Panc1 (cell line): ENCODE measurements around the gene KLRF2. TPM values are rescaled to one million over a fixed set of nuclear protein-coding genes. Genes with fewer than 3 reads are reported as not detected.

Source experiments
- ATAC-seq: fragments of 200-7000 bp; cut with Tn5 transposase; 2 replicates; pipeline ENCODE4 v1.9.1; 2020; ENCODE audit warnings: mild to moderate bottlenecking, moderate library complexity
- BruUV-seq: library from RNA; stranded (reverse); fragments of 400-500 nt; replicated peaks from 2 replicates; lab custom pipeline; 2021; lab: Mats Ljungman, UMichigan
- CTCF ChIA-PET: fragments of 300-600 bp; sonication (Branson Sonifier 250); formaldehyde crosslinking; loops from one replicate; lab custom pipeline; 2022; ENCODE audit warnings: antibody characterized with exemption; lab: Charles Lee
- POLR2A ChIA-PET: fragments of 300-600 bp; sonication (Branson Sonifier 250); formaldehyde crosslinking; loops from one replicate; lab custom pipeline; 2022; ENCODE audit warnings: antibody characterized with exemption; lab: Charles Lee
- DNase-seq: peaks from one replicate; pipeline ENCODE4 v3.0.0-alpha.2; 2010; ENCODE audit warnings: low read depth, low spot score
- H3K27ac ChIP-seq: 2 replicates; pipeline ENCODE4 v1.5.1; 2011; ENCODE audit warnings: mild to moderate bottlenecking, low read length, inconsistent platforms
- H3K27me3 ChIP-seq: fragments of 200-500 bp; sonication (Bioruptor generic); 2 replicates; pipeline ENCODE4 v1.6.0; 2014; ENCODE audit warnings: low read length, inconsistent platforms; ENCODE audit not compliant: control insufficient read depth, insufficient read depth
- H3K36me3 ChIP-seq: fragments of 200-500 bp; sonication (Bioruptor generic); 2 replicates; pipeline ENCODE4 v1.5.1; 2014; ENCODE audit warnings: inconsistent platforms, mild to moderate bottlenecking, low read length, moderate library complexity; ENCODE audit not compliant: control insufficient read depth, insufficient read depth
- H3K4me1 ChIP-seq: 2 replicates; pipeline ENCODE4 v1.5.1; 2011; ENCODE audit warnings: inconsistent platforms, mild to moderate bottlenecking, low read length, moderate library complexity; ENCODE audit not compliant: control insufficient read depth, insufficient read depth
- H3K4me3 ChIP-seq, 2 experiments: 2 replicates each; pipeline ENCODE4 v1.5.1; 2011 to 2012; ENCODE audit warnings: low read depth in 2 of 2, low read length in 2 of 2, mild to moderate bottlenecking in 2 of 2, inconsistent platforms in 1 of 2, moderate library complexity in 1 of 2
- H3K9me3 ChIP-seq: fragments of 200-500 bp; sonication (Bioruptor generic); 2 replicates; pipeline ENCODE4 v1.5.1; 2014; ENCODE audit warnings: low read depth, mild to moderate bottlenecking, inconsistent platforms, low read length, moderate library complexity; ENCODE audit not compliant: control insufficient read depth, insufficient read depth
- POLR2AphosphoS5 ChIP-seq: IDR thresholded peaks from 2 replicates; pipeline ENCODE4 v1.6.1; 2012; ENCODE audit warnings: mild to moderate bottlenecking, low read depth, low read length, moderate library complexity
- REST ChIP-seq, 2 experiments: IDR thresholded peaks; 2 replicates each; pipeline ENCODE4 v1.6.1; 2011 to 2012; ENCODE audit warnings: low read depth in 2 of 2, control low read depth in 1 of 2, low read length in 1 of 2, mild to moderate bottlenecking in 1 of 2, moderate library complexity in 1 of 2; ENCODE audit not compliant: insufficient read depth in 1 of 2
- SIN3A ChIP-seq: IDR thresholded peaks from 2 replicates; pipeline ENCODE4 v1.6.1; 2012; ENCODE audit warnings: low read depth, mild to moderate bottlenecking, low read length, moderate library complexity, borderline replicate concordance; ENCODE audit not compliant: insufficient read depth
- TCF7L2 ChIP-seq: IDR thresholded peaks from 2 replicates; pipeline ENCODE4 v1.6.1; 2011; ENCODE audit warnings: mild to moderate bottlenecking, low read depth, low read length, inconsistent platforms
- in situ Hi-C: cut with HindIII; loops from 2 replicates; pipeline ENCODE4 v1.10.0; 2016; ENCODE audit warnings: low sequenced_read_pairs, low pct_unique_long_range_greater_than_20kb
- intact Hi-C: fragments of 100-400 bp; cut with micrococcal nuclease; formaldehyde crosslinking; loops from one replicate; pipeline ENCODE4 v1.10.0; 2022; ENCODE audit not compliant: unreplicated experiment
- total RNA-seq: library from RNA; stranded (reverse); gene quantifications from one replicate; pipeline ENCODE4 v1.2.1, GENCODE V29; 2021; ENCODE audit not compliant: unreplicated experiment
- TF ChIP-seq, protein P1 (sequence below): fragments of 450-650 bp; IDR thresholded peaks from 2 replicates; pipeline ENCODE4 v1.5.1; 2017; ENCODE audit warnings: mild to moderate bottlenecking

Gene KLRF2
- total RNA-seq, 1 experiment from 2014 or later = not detected

DNA sequence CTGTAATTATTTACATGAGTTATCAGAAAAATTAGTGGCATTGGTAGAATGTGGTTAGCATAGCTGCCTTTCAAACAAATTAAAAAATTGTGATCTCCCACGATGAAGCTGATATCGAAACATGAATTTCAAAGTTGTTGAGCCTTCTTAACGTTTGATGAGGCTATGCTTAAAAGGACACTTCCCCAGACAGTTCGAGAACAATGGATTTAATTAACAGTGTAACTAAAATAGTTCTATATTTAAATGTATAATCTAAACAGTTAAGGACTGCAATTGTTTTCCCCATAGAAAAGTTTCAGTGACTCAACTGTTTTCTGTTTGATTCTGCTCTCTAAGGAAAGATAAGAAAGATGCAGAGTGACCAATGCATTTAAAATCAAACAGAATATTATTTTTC lies 13.8 kb upstream of the KLRF2 start:
- peak overlapping the region; percentile 59 for H3K27ac ChIP-seq
- ATAC-seq (no peak), DNase-seq (no peak)
- ChIA-PET CTCF (no interaction called here), POLR2A (no interaction called here)
- H3K9me3 ChIP-seq = no peaks in the 10 kb centered on the region
- in situ Hi-C loops = no loop called here
- H3K27me3 ChIP-seq = no peaks in the 10 kb centered on the region
- TF ChIP-seq, protein P1, sequence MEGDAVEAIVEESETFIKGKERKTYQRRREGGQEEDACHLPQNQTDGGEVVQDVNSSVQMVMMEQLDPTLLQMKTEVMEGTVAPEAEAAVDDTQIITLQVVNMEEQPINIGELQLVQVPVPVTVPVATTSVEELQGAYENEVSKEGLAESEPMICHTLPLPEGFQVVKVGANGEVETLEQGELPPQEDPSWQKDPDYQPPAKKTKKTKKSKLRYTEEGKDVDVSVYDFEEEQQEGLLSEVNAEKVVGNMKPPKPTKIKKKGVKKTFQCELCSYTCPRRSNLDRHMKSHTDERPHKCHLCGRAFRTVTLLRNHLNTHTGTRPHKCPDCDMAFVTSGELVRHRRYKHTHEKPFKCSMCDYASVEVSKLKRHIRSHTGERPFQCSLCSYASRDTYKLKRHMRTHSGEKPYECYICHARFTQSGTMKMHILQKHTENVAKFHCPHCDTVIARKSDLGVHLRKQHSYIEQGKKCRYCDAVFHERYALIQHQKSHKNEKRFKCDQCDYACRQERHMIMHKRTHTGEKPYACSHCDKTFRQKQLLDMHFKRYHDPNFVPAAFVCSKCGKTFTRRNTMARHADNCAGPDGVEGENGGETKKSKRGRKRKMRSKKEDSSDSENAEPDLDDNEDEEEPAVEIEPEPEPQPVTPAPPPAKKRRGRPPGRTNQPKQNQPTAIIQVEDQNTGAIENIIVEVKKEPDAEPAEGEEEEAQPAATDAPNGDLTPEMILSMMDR = no peak
- no peak for TF ChIP-seq POLR2AphosphoS5
- no peak for TF ChIP-seq SIN3A
- no peak for TF ChIP-seq REST (IDR thresholded peaks at IDR 0.05; ENCODE audit: insufficient read depth in 1 of 2, low read depth in 2 of 2, low read length in 1 of 2)
- TF ChIP-seq TCF7L2 = no peak
- intact Hi-C loops = no loop called here
- BruUV-seq = no TSS peak
- peak overlapping the region; percentile 20 to 50 for H3K4me3 ChIP-seq
- H3K36me3 ChIP-seq = no peaks in the 10 kb centered on the region
- H3K4me1 ChIP-seq = no peaks in the 10 kb centered on the region; the same call in 1 of the 2 replicates

DNA sequence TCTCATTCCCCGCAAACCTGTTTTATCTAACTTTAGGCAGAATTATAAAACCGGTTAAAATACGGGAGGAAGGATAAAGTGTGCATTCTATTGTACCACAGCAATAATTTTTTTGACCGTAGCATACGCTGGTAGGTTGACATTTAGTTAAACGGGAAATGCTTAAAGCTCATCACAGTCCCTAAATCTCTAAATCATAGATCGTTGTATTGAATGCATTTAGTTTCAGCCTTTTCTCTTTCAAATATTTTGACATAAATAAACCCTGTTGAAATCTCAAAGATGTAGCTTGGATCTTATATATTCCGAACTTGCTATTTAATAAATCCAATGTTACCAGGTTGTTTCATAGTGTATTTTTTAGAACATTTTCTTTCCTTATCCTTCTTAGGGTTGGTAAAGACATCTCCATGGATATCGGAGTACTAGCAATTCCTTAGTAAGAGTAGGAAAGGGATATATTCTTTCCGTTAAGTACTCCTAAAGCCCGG lies 12.9 kb upstream of the KLRF2 start:
- no peaks in the 10 kb centered on the region for H3K9me3 ChIP-seq
- no peaks in the 10 kb centered on the region for H3K27me3 ChIP-seq
- H3K4me3 ChIP-seq = peak overlapping the region; percentile 45 to 53; a peak in 3 of 4 replicates
- no peaks in the 10 kb centered on the region for H3K36me3 ChIP-seq
- no TSS peak for BruUV-seq
- POLR2A ChIA-PET = no interaction called here
- intact Hi-C loops (no loop called here), in situ Hi-C loops (no loop called here)
- no peaks in the 10 kb centered on the region; the same call in 1 of the 2 replicates for H3K4me1 ChIP-seq
- H3K27ac ChIP-seq = peak overlapping the region; percentile 84
- CTCF ChIA-PET = no interaction called here
- ATAC-seq (0 out of 2 replicates have a peak, but pooled peaks have one; percentile 34), DNase-seq (no peak)
- no peak for TF ChIP-seq POLR2AphosphoS5
- TF ChIP-seq SIN3A = no peak
- TF ChIP-seq REST (IDR thresholded peaks at IDR 0.05; ENCODE audit: insufficient read depth in 1 of 2, low read depth in 2 of 2, low read length in 1 of 2) = no peak
- no peak for TF ChIP-seq TCF7L2
- TF ChIP-seq, protein P1 = no peak
